Testis (tissue), 2 donors: ENCODE data around the gene ST6GALNAC1.

Experiments used
- POLR2A ChIP-seq: fragments of 450-650 bp; IDR thresholded peaks from one replicate; pipeline ENCODE4 v1.6.1; 2017; ENCODE audit warnings: antibody characterized with exemption, mild to moderate bottlenecking, moderate library complexity
- TF ChIP-seq, protein P1 (sequence below), 3 experiments: fragments of 450-650 bp in 2 of 3; fragments of 200-600 bp in 1 of 3; sonication (generic) in 1 of 3; IDR thresholded peaks; one replicate each; pipeline ENCODE4 v1.5.1; 2016 to 2019; ENCODE audit warnings: antibody characterized with exemption in 3 of 3, mild to moderate bottlenecking in 2 of 3, moderate library complexity in 1 of 3

DNA sequence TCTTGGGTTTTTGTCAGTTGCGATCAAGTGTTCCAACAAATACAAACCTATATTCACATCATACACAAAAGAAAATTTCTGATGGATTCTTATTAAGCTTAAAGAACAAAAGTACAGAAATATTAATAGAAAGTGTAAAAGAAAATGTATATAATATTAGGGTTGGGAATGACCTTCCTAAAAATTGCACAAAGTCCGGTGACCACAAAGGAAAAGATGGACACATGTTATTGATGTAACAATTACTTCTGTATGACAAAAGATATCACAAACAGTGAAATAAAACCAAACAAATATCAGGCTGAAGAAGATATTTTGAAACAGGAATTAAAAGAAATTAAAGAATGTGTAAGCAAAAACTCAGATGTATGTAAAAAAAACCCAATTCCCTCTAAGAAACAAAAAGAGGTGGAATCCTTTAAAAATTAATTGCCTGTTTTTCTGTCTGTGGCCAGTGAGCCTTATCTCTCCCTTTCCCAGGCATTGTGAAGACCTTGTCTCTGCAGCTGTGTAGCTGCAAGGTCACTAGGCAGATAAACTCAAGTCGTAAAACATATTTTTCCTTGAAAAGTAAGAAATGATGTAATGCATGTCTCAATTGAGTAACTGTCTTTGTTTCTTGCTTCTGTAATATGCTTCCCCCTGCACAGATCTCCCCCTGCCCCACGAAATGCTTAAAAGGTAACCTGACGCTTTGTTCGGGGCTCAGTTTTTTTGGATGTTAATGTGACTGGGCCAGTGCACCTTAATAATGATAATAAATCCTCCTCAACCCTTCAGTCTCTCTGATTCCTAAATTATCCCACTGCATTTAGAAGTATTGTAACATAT, 2.8 kb downstream of the ST6GALNAC1 start:
- TF ChIP-seq, protein P1, sequence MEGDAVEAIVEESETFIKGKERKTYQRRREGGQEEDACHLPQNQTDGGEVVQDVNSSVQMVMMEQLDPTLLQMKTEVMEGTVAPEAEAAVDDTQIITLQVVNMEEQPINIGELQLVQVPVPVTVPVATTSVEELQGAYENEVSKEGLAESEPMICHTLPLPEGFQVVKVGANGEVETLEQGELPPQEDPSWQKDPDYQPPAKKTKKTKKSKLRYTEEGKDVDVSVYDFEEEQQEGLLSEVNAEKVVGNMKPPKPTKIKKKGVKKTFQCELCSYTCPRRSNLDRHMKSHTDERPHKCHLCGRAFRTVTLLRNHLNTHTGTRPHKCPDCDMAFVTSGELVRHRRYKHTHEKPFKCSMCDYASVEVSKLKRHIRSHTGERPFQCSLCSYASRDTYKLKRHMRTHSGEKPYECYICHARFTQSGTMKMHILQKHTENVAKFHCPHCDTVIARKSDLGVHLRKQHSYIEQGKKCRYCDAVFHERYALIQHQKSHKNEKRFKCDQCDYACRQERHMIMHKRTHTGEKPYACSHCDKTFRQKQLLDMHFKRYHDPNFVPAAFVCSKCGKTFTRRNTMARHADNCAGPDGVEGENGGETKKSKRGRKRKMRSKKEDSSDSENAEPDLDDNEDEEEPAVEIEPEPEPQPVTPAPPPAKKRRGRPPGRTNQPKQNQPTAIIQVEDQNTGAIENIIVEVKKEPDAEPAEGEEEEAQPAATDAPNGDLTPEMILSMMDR (IDR thresholded peaks at IDR 0.05), result no peak
- no peak for TF ChIP-seq POLR2A
